ENCODE measurements around the gene FBN2.
"Not testable (repeated sequence)": the region's sequence is repeated elsewhere in the genome, so short reads cannot be mapped to it uniquely, and the experiment has no call there.

The FBN2 gene

DNA sequence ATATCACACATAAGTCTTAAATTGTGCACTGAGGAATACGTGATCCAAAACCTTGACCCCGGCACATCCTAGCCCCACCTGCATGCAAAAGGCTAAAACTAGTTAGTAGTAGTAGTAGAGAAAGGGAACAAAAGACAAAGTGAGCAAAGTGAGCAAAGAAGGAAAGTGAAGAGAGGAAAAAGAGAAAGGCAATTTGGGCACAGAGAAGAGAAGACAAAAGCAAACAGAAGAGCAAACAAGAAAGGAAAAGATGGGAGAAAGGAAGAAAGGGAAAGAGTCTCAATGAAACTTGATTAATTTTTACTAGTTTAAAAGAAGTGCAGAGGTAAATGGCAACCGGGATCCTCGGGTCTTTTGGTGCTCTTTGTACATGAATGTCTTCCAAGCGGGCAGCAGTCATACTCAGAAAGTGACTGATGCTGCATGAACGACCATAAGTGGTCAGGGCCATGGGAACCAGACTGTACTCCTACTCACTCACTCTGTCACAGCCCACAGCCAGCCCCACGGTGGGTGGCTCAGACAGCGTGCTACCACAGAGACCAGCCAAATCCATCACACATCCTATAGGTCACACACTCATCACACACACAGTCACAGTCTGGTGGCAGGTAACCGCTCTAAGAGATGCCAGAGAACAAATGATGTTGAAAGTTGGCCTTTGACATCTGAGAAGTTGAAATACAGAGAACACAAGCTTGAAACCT is 203.9 kb downstream of the FBN2 start:
- FAIRE-seq (no peak), DNase-seq (ENCODE audit: insufficient read length, low spot score) (no peak)
- TF ChIP-seq POLR2A (IDR thresholded peaks at IDR 0.05; ENCODE audit: low read depth, low read length) = no peak

DNA sequence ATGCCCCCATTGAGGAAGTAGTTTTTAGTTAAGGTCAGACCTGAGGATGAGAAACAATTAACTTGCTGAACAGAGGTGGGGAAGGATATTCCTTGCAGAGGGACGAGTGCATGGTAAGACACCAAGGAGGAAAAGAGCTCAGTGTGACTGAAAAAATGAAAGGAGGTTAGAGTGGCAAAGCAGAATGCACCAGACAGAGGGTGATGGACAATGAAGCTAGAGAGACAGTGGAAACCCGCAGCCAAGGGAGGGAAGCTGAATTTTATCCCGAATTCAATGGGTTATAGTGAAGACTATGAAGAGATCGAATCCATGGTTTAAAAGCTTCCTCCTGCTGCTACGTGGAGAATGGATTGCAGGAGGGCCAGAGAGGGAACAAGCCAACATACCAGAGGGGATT is 206.8 kb downstream of the FBN2 start:
- FAIRE-seq = no peak
- TF ChIP-seq POLR2A (IDR thresholded peaks at IDR 0.05; ENCODE audit: low read depth, low read length) = no peak
- no peak for DNase-seq (ENCODE audit: insufficient read length, low spot score)

DNA sequence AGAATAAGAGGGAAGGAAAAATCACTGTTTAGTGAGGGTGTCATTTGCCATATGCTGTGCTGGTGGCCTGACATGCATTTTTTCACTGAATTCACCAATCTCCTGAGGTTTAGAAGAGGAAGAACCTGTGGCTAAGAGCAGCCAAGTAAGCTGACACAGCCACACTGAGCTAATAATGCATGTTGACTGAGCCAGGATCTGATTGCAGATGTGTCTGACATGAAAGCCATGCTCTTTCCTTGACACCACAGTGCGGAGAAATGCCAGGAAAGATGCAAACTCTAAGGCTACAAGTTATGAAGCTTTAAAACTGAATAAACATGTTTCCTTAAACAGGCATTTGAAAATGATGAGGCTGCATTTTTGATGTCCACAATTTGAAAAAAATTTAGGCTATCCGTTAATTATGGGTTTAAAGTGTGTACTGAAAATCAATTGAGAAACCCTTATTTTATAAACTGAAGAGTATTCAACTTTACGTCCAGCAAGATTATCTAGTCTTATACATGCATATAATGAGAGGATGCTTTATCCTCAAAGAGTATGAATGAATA is 208.6 kb downstream of the FBN2 start:
- DNase-seq (ENCODE audit: insufficient read length, low spot score) = no peak
- no peak for TF ChIP-seq POLR2A (IDR thresholded peaks at IDR 0.05; ENCODE audit: low read depth, low read length)
- no peak for FAIRE-seq

DNA sequence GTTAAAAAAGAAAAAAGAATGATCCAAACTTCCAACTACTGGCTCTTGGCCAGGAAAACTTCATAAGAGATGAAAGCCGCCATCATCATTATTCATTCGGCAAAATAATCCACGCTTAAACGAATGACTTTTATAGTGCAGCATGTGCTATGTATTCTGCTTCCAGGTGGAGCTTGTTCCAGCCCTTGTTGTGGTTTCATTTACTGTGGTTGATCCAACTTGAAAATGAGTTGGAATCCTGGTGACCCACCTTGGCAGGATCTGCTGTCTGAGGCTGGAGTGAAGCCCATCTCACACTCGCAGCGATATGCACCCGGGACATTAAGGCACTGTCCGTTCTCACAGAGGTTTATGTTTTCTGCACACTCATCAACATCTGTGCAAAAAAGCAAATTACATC is 209.6 kb downstream of the FBN2 start:
- no peak for FAIRE-seq
- DNase-seq (ENCODE audit: insufficient read length, low spot score) = no peak
- no peak for TF ChIP-seq POLR2A (IDR thresholded peaks at IDR 0.05; ENCODE audit: low read depth, low read length)

DNA sequence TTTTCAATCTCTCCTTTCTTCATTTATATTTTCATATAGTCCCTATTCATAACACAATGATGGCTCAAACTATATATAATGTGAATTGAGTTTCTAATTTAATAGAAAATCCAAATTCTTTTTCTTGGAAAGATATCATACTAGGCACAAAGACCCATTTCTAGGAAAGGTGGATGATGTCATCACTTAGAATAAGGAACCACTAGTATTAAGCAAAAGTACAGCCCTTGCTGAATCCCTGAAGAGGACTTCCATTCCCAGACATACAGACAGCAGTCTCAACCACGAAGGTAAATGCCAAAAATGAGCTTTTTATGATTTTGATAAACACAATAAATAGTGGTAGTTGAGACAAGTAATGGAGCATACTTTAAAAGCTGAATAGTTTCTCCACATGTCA is 210.0 kb downstream of the FBN2 start:
- no peak for TF ChIP-seq POLR2A (IDR thresholded peaks at IDR 0.05; ENCODE audit: low read depth, low read length)
- DNase-seq (ENCODE audit: insufficient read length, low spot score) = no peak
- no peak for FAIRE-seq

DNA sequence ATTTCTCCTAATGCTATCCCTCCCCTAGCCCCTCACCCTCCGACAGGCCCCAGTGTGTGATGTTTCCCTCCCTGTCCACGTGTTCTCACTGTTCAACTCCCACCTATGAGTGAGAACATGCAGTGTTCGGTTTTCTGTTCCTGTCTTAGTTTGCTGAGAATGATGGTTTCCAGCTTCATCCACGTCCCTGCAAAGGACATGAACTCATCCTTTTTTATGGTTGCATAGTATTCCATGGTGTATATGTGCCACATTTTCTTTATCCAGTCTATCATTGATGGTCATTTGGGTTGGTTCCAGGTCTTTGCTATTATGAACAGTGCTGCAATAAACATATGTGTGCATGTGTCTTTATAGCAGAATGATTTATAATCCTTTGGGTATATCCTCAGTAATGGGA is 216.6 kb downstream of the FBN2 start:
- FAIRE-seq = not testable (repeated sequence)

DNA sequence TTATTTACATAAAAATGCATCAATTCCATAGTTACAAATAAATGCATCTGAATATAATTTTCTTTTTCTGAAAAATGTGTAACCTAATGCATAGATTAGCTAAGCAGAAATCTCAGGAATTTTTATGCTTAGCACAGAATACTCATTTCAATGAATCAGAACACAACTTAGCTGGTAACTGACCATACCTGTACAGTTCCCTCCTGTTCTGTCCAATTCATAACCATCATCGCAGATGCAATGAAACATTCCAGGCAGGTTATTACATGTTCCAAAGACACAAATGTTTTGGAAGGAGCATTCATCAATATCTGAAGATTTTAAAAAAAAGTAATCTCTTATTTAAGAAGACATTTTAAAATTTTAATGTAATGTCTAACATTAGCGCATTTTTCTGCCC is 219.4 kb downstream of the FBN2 start:
- FAIRE-seq (no peak), DNase-seq (ENCODE audit: insufficient read length, low spot score) (no peak)
- TF ChIP-seq POLR2A (IDR thresholded peaks at IDR 0.05; ENCODE audit: low read depth, low read length) = no peak

More for the DNA sequence above, 216.6 kb downstream of the FBN2 start:
- not testable (repeated sequence) for DNase-seq (ENCODE audit: insufficient read length, low spot score)

DNA sequence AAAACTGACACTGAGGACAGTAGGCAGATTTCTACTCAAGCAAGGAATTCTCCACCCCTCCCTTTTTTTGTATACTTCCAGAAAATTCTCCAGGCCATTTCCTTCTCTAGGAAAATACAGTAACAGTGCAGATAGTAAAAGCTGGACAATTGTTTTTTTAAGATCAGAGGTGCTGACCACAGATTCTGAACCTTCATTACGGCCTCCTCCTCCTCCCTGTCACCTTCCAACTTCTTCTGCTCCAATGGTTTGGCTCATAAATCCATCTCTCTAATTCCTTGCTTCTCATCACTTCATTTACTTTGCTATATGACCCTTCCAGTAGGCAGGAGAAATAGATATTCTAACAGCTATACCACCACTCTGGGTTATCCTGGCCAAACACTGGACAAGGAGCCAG is 220.6 kb downstream of the FBN2 start:
- no peak for TF ChIP-seq POLR2A (IDR thresholded peaks at IDR 0.05; ENCODE audit: low read depth, low read length)
- DNase-seq (ENCODE audit: insufficient read length, low spot score) (no peak), FAIRE-seq (no peak)

DNA sequence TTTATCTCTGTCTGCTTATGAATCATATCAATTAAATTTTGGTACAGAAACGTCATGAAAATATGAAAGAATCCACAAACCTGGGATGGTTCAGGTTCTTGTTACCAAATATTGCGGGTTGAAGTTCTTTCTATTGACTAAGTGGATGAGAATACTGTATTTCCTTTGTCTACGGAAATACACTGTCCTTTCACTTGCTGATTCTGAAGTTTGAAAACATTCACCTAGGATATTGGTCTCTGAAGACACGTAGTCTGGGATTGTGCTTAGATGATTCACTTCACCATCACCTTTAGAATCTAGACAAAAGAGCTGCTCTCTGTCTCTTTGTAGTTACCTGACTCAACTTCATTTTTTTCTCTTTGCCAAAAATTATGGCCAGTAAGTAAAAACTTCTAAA is 222.4 kb downstream of the FBN2 start:
- DNase-seq (ENCODE audit: insufficient read length, low spot score) (no peak), FAIRE-seq (no peak)
- no peak for TF ChIP-seq POLR2A (IDR thresholded peaks at IDR 0.05; ENCODE audit: low read depth, low read length)

DNA sequence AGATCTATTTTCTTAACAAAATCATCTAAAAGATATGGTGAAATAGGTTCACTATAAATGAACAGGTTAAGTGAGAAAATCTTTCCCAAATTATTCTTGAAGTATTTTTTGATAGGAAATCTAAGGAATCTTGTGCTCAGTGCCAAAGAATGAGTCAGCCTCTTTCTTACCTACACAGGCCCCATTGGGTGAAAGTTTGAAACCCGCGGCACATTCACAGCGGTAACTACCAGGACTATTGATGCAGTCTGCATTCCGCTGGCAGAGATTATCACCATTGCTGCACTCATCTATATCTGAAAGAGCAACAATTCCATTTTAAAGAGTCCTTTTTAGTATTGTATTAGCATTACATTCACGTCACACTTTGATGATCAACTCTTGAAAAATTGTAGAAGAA is 232.7 kb downstream of the FBN2 start:
- no peak for TF ChIP-seq POLR2A (IDR thresholded peaks at IDR 0.05; ENCODE audit: low read depth, low read length)
- DNase-seq (ENCODE audit: insufficient read length, low spot score) (no peak), FAIRE-seq (no peak)

DNA sequence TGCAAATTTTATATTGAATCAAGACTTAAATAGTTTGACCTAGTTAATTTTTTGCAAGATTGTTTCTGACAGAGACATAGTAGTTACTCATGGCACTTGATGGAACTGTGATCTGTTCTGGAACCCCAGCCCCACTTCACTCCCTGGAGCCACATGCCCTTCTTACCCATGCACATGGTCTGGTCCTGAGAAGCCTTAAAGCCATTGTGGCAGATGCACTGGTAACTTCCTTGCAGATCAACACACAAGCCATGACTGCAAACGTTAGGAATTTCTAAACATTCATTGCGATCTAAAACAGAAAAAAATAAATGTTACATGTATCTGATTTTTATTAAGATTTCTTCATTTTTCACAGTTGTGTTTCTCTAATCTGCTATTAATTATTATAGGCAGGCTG is 233.3 kb downstream of the FBN2 start:
- FAIRE-seq (no peak), DNase-seq (ENCODE audit: insufficient read length, low spot score) (no peak)
- TF ChIP-seq POLR2A (IDR thresholded peaks at IDR 0.05; ENCODE audit: low read depth, low read length) = no peak

DNA sequence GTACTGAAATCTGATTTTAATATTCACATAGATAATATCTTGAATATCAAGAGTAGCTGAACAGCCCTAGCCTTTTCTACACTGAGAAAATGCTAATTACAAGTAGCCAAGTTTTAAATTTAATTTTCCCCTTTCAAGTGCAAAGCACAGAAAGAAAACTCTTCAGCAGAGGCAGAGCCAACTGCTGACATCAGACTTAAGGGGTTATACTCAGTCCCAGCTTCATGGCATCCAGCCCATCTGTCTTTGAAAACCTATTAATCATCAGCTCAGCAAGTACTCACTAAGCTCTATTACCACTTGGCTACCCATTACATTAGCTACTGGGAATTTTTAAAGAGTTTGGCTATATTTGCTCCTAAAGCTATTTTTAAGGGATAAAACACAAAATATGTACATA is 234.0 kb downstream of the FBN2 start:
- DNase-seq (ENCODE audit: insufficient read length, low spot score) = no peak
- TF ChIP-seq POLR2A (IDR thresholded peaks at IDR 0.05; ENCODE audit: low read depth, low read length) = no peak
- FAIRE-seq = no peak

DNA sequence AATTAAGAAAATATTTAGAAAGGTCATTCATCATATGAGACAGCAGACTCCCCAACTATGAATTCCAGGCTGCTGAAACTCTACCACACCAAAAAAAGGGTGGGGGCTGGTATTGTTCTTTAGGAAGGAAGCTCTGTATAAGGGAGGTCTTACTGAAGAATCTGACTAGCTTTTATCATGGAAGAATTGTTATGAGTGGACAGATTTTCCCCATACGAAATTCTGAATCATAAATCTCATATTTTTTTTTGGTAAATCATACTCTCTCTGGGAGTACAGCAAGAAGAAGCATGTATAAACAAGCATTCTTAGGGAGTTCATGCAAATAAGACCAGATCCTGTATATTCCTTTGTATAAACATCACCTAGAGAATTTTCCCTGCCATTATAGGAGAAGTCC is 234.5 kb downstream of the FBN2 start:
- DNase-seq (ENCODE audit: insufficient read length, low spot score) (no peak), FAIRE-seq (no peak)
- no peak for TF ChIP-seq POLR2A (IDR thresholded peaks at IDR 0.05; ENCODE audit: low read depth, low read length)

DNA sequence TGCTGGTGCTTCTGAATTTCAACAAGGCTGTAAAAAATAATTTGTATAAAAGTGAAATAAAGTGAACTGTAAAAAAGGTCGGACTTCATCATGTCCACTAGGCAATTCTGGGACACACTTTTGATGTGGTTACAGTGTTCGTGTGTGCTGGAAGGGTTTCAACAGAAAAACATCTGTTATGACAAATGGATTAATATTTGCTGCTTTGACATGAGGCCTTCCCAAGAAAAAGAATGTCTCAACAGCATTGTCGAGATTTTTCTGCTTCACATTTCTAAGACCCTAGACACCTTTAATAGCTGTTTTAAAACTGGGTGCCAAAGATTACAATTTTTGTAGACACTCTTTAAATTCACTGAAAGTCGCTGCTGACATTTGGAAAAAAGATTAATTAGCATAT is 237.9 kb downstream of the FBN2 start:
- DNase-seq (ENCODE audit: insufficient read length, low spot score) (no peak), FAIRE-seq (no peak)
- no peak for TF ChIP-seq POLR2A (IDR thresholded peaks at IDR 0.05; ENCODE audit: low read depth, low read length)

DNA sequence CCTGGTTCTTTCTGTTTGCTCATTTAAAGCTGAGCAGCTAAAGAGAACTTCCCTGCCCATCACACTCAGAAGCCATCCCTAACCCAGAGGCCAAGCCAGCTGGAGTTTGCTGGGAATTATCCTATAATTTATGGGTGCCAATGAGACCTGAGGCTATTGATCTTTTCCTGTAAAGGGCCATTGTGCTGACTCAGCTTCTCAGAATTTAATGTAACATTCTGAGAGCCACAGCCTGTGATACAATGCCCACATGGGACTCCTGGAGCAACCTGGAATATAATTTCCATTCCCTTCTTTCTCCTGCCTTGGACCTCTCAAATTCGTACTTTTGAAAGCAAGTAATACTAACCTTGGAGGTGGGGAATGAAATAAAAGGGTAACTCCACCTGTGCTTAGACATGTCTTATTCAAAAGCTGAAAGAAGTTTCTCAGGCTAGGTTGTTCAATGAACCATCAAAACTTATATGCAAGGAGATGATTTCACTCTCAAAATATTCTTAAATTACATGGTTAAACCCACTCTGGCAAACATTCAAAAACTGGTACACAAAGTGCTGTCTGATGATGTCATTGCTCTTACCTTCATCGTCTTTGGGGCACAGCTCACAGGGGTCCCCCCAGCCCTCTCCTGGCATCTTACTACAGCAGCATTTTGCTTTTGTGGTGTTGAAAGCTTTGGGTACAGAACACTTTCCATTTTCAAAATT is 247.7 kb downstream of the FBN2 start:
- no peak for DNase-seq (ENCODE audit: insufficient read length, low spot score)
- no peak for FAIRE-seq
- TF ChIP-seq POLR2A (IDR thresholded peaks at IDR 0.05; ENCODE audit: low read depth, low read length) = no peak
